SK-N-SH (cell line): ENCODE results near the gene ADCY9. TPM values are rescaled to one million over a fixed set of nuclear protein-coding genes. Genes with fewer than 3 reads are reported as not detected.

ENCODE experiments used
- CTCF ChIA-PET: fragments of 300-600, 350-600 bp; formaldehyde crosslinking; extraction: SDS; loops from one replicate; lab custom pipeline; 2021; lab: Yijun Ruan, JAX
- POLR2A ChIA-PET: fragments of 350-600 bp; sonication (Branson Sonifier 250); formaldehyde crosslinking; extraction: SDS; loops from one replicate; lab custom pipeline; 2020; ENCODE audit warnings: antibody characterized with exemption, inconsistent platforms; lab: Yijun Ruan, JAX
- DNase-seq: peaks from one replicate; pipeline ENCODE4 v3.0.0; 2012
- H2AFZ ChIP-seq: fragments of 200-600 bp; sonication (generic); 2 replicates; pipeline ENCODE4 v1.8.1; 2016; ENCODE audit warnings: antibody characterized with exemption, mild to moderate bottlenecking, low read depth
- H3F3A ChIP-seq: fragments of 200-600 bp; sonication (generic); replicated peaks from 2 replicates; pipeline ENCODE3; 2016; ENCODE audit warnings: antibody characterized with exemption, mild to moderate bottlenecking; ENCODE audit not compliant: insufficient read depth
- H3K27ac ChIP-seq, 2 experiments: fragments of 200-500 bp in 1 of 2; fragments of 200-600 bp in 1 of 2; sonication (Bioruptor generic) in 1 of 2; sonication (generic), shearing (Covaris generic) in 1 of 2; 2 replicates each; pipeline versions ENCODE4 v1.5.1 to v1.6.1; 2014 to 2016; ENCODE audit warnings: low read depth in 2 of 2, inconsistent platforms in 1 of 2, low read length in 1 of 2, mild to moderate bottlenecking in 1 of 2, mixed read lengths in 1 of 2
- H3K27me3 ChIP-seq: fragments of 200-600 bp; sonication (generic), shearing (Covaris generic); 2 replicates; pipeline ENCODE4 v1.6.1; 2016; ENCODE audit warnings: mixed run types; ENCODE audit not compliant: insufficient read depth
- H3K36me3 ChIP-seq, 2 experiments: fragments of 200-500 bp in 1 of 2; fragments of 200-600 bp in 1 of 2; sonication (Bioruptor generic) in 1 of 2; sonication (generic) in 1 of 2; replicated peaks in 1 of 2; 2 replicates each; pipeline versions ENCODE3 to v1.5.1; 2014 to 2016; ENCODE audit warnings: low read length in 1 of 2, mild to moderate bottlenecking in 1 of 2; ENCODE audit not compliant: insufficient read depth in 2 of 2, control insufficient read depth in 1 of 2
- H3K4me1 ChIP-seq, 2 experiments: fragments of 200-500 bp in 1 of 2; fragments of 200-600 bp in 1 of 2; sonication (Bioruptor generic) in 1 of 2; sonication (generic), shearing (Covaris generic) in 1 of 2; 2 replicates each; pipeline versions ENCODE4 v1.5.1 to v1.6.1; 2014 to 2016; ENCODE audit warnings: low read depth in 1 of 2, low read length in 1 of 2, mixed run types in 1 of 2; ENCODE audit not compliant: insufficient read depth in 2 of 2, control insufficient read depth in 1 of 2
- H3K4me2 ChIP-seq: fragments of 200-600 bp; sonication (generic), shearing (Covaris generic); 2 replicates; pipeline ENCODE4 v1.6.1; 2017; ENCODE audit warnings: mixed run types
- H3K4me3 ChIP-seq, 2 experiments: fragments of 200-500 bp in 1 of 2; fragments of 200-600 bp in 1 of 2; sonication (Bioruptor generic) in 1 of 2; sonication (generic), shearing (Covaris generic) in 1 of 2; 2 replicates each; pipeline versions ENCODE4 v1.5.1 to v1.8.1; 2014 to 2016; ENCODE audit warnings: low read depth in 2 of 2, inconsistent platforms in 1 of 2, low read length in 1 of 2, mild to moderate bottlenecking in 1 of 2, mixed read lengths in 1 of 2, moderate library complexity in 1 of 2
- H3K79me2 ChIP-seq: fragments of 200-600 bp; sonication (generic); 2 replicates; pipeline ENCODE4 v1.8.1; 2017; ENCODE audit warnings: mild to moderate bottlenecking; ENCODE audit not compliant: insufficient read depth
- H3K9ac ChIP-seq: fragments of 200-600 bp; sonication (generic); 2 replicates; pipeline ENCODE4 v1.6.1; 2017; ENCODE audit warnings: mixed run types
- H3K9me2 ChIP-seq: fragments of 200-600 bp; sonication (generic); 2 replicates; pipeline ENCODE4 v1.6.1; 2017; ENCODE audit warnings: mixed run types
- H3K9me3 ChIP-seq: fragments of 200-600 bp; sonication (generic); 2 replicates; pipeline ENCODE4 v1.6.1; 2017; ENCODE audit warnings: mixed run types, mild to moderate bottlenecking, moderate library complexity
- H4K20me1 ChIP-seq: fragments of 200-600 bp; sonication (generic); 2 replicates; pipeline ENCODE4 v1.6.1; 2017; ENCODE audit warnings: mild to moderate bottlenecking, mixed run types; ENCODE audit not compliant: insufficient read depth
- EP300 ChIP-seq, 2 experiments: IDR thresholded peaks; 2 replicates each; pipeline versions ENCODE4 v1.4.0 to v1.6.1; 2012; ENCODE audit warnings: borderline replicate concordance in 1 of 2, low read depth in 1 of 2, low read length in 1 of 2
- EZH2phosphoT487 ChIP-seq: fragments of 200-600 bp; sonication (generic); IDR thresholded peaks from 2 replicates; pipeline ENCODE4 v1.6.1; 2017; ENCODE audit warnings: low read depth, mixed run types, mild to moderate bottlenecking, antibody characterized with exemption, moderate library complexity, borderline replicate concordance
- GATA2 ChIP-seq: sonication (generic); formaldehyde crosslinking; IDR thresholded peaks from 2 replicates; pipeline ENCODE4 v1.5.0; 2020; ENCODE audit warnings: mild to moderate bottlenecking, missing genetic modification reagents
- MXI1 ChIP-seq: IDR thresholded peaks from 2 replicates; pipeline ENCODE4 v1.6.1; 2012; ENCODE audit warnings: mild to moderate bottlenecking, low read depth, low read length, improper control_type of control experiment
- NRF1 ChIP-seq: IDR thresholded peaks from 2 replicates; pipeline ENCODE4 v1.6.1; 2012; ENCODE audit warnings: low read depth, mild to moderate bottlenecking, low read length
- RAD21 ChIP-seq: IDR thresholded peaks from 2 replicates; pipeline ENCODE4 v1.6.1; 2012; ENCODE audit warnings: mild to moderate bottlenecking, low read length
- RXRA ChIP-seq: IDR thresholded peaks from 2 replicates; pipeline ENCODE4 v1.4.0; 2012; ENCODE audit warnings: low read depth, mild to moderate bottlenecking, borderline replicate concordance
- TCF12 ChIP-seq: IDR thresholded peaks from 2 replicates; pipeline ENCODE4 v1.4.0; 2012
- TEAD4 ChIP-seq: IDR thresholded peaks from 2 replicates; pipeline ENCODE4 v1.4.0; 2012; ENCODE audit warnings: mild to moderate bottlenecking, borderline replicate concordance; ENCODE audit not compliant: insufficient read depth
- WGBS: methylation state at CpG from one replicate; pipeline ENCODE4 v1.1.6; 2017; ENCODE audit warnings: low lambda C conversion rate; 5-methylcytosine and 5-hydroxymethylcytosine counted together
- polyA plus RNA-seq, 3 experiments: library from polyadenylated mRNA; depleted of rRNA; stranded (reverse); fragments of >200 nt; gene quantifications; 2 replicates each; pipeline ENCODE4 v1.2.3, GENCODE V29; 2012
- TF ChIP-seq, protein P1 (sequence below): fragments of 150-350 bp; IDR thresholded peaks from 2 replicates; pipeline ENCODE4 v1.6.1; 2017; ENCODE audit warnings: antibody characterized with exemption, low read length, low read depth, borderline replicate concordance

The ADCY9 gene
- polyA plus RNA-seq, 1 of the 3 experiments (the other 2 are of a cell fraction), result 5.2 TPM

- H3K4me1 ChIP-seq, result no peaks in the 10 kb centered on the region
- no peak overlapping the region for H3K27ac ChIP-seq
- H2AFZ ChIP-seq, result no peak overlapping the region
- no peak overlapping the region for H3K9ac ChIP-seq
- H4K20me1 ChIP-seq, result no peaks in the 10 kb centered on the region
- no peaks in the 10 kb centered on the region for H3K9me3 ChIP-seq
- H3K9me2 ChIP-seq, result no peaks in the 10 kb centered on the region
- no peaks in the 10 kb centered on the region for H3K27me3 ChIP-seq
- DNase-seq, result no peak
- no peak overlapping the region for H3K4me3 ChIP-seq
- CTCF ChIA-PET, result interaction anchor here (1.0 kb wide), 1 partner anchor 66 kb away, joined by 3 read pairs; no protein-coding TSS in a partner anchor
- H3K79me2 ChIP-seq, result no peaks in the 10 kb centered on the region
- H3K36me3 ChIP-seq, result no peaks in the 10 kb centered on the region
- 81% methylated on average over 11 of the region's 14 CpGs for WGBS
- H3K4me2 ChIP-seq, result no peak overlapping the region
- H3F3A ChIP-seq, result no peaks in the 10 kb centered on the region
- POLR2A ChIA-PET, result interaction anchor here (0.7 kb wide), 1 partner anchor 280 kb away, joined by 3 read pairs; no protein-coding TSS in a partner anchor
- no peak for TF ChIP-seq EZH2phosphoT487
Observed at GRCh38 chr16:4021070-4021779, 95.0 kb downstream of the ADCY9 start.

DNA sequence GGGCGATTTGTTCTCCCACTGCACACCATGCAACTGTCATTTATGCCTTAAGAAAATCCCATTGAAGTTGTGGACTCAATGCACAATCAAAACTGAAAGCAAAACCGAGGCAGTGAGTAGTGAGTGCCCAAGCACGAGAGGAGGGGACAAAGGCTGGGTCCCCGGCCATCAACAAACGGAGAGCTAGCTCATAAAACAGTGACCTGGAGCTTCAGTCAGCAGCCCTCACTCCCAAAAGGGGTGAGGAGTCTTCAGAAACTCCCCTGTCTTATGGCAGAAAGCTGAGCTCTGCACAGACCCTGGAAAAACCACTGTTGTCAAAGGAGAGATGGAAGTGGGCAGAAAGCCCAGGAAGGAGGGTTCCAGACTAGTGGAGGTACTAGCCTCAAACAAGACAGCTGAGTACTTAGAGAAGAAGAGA, 96.9 kb downstream of the ADCY9 start:
- WGBS, result 69% methylated on average over 5 of the region's 5 CpGs
- no peaks in the 10 kb centered on the region for H3F3A ChIP-seq
- H3K9me2 ChIP-seq, result no peaks in the 10 kb centered on the region
- no peaks in the 10 kb centered on the region for H3K36me3 ChIP-seq
- no peaks in the 10 kb centered on the region for H3K79me2 ChIP-seq
- H3K4me2 ChIP-seq, result peak overlapping the region; percentile 49
- peak overlapping the region in 1 of 2 experiments; percentile 20; a peak in 2 of 4 replicates for H3K4me3 ChIP-seq
- H3K27ac ChIP-seq, result no peak overlapping the region
- H4K20me1 ChIP-seq, result no peaks in the 10 kb centered on the region
- H2AFZ ChIP-seq, result no peak overlapping the region
- CTCF ChIA-PET, result interaction anchor here (0.7 kb wide), 1 partner anchor 867 kb away, joined by 3 read pairs; no protein-coding TSS in a partner anchor
- no peaks in the 10 kb centered on the region for H3K27me3 ChIP-seq
- POLR2A ChIA-PET, result no interaction called here
- H3K9me3 ChIP-seq, result no peaks in the 10 kb centered on the region
- DNase-seq, result no peak
- TF ChIP-seq EP300 (IDR thresholded peaks at IDR 0.05; ENCODE audit: borderline replicate concordance in 1 of 2, low read depth in 1 of 2, low read length in 1 of 2) (no peak), RXRA (no peak), RAD21 (no peak), MXI1 (no peak), NRF1 (no peak), EZH2phosphoT487 (no peak), TEAD4 (no peak), GATA2 (CRISPR knock-in tag) (no peak), TCF12 (no peak)
- TF ChIP-seq, protein P1, sequence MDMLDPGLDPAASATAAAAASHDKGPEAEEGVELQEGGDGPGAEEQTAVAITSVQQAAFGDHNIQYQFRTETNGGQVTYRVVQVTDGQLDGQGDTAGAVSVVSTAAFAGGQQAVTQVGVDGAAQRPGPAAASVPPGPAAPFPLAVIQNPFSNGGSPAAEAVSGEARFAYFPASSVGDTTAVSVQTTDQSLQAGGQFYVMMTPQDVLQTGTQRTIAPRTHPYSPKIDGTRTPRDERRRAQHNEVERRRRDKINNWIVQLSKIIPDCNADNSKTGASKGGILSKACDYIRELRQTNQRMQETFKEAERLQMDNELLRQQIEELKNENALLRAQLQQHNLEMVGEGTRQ, result no peak
- H3K4me1 ChIP-seq, result no peaks in the 10 kb centered on the region
- H3K9ac ChIP-seq, result no peak overlapping the region
